Uterus (tissue), 2 donors: ENCODE measurements around the gene ESRRB.

Source experiments
- CTCF ChIP-seq, 4 experiments: fragments of 200-600 bp in 2 of 4; fragments of 450-650 bp in 2 of 4; sonication (generic) in 2 of 4; IDR thresholded peaks; one replicate each; pipeline ENCODE4 v1.5.1; 2016 to 2019; ENCODE audit warnings: antibody characterized with exemption in 4 of 4, mild to moderate bottlenecking in 2 of 4, moderate library complexity in 1 of 4
- POLR2A ChIP-seq, 2 donors: fragments of 450-650 bp; IDR thresholded peaks; one replicate each; pipeline ENCODE4 v1.6.1; 2016; ENCODE audit warnings: antibody characterized with exemption in 2 of 2, mild to moderate bottlenecking in 1 of 2, moderate library complexity in 1 of 2

- TF ChIP-seq CTCF (IDR thresholded peaks at IDR 0.05) (no peak), POLR2A (IDR thresholded peaks at IDR 0.05) (no peak)
Measured at GRCh38 chr14:76337635-76338545, 38.0 kb upstream of the ESRRB start.
